Inflammatory macrophage treated with lipopolysaccharide for 4 hours (primary cell): Measurements from ENCODE around the gene SFTPD.
"Not testable (repeated sequence)": the region's sequence is repeated elsewhere in the genome, so short reads cannot be mapped to it uniquely, and the experiment has no call there.

ENCODE experiments used
- DNase-seq: peaks from one replicate; pipeline ENCODE4 v3.0.0-alpha.2; 2020

The SFTPD gene

GRCh38 chr10:79948976-79949722 is at the start of gene SFTPD:
Gene SFTPD (minus strand): TSS chr10:79949105. CDS start chr10:79946659, 2,446 bp downstream.
- DNase-seq, result peak; percentile 70

GRCh38 chr10:79995979-79996634 is 47.2 kb upstream of the SFTPD start:
- no peak for DNase-seq

- DNase-seq, result no peak
Observed at GRCh38 chr10:79994556-79994955, 45.7 kb upstream of the SFTPD start.

GRCh38 chr10:79988199-79988598 is 39.3 kb upstream of the SFTPD start:
- DNase-seq, result not testable (repeated sequence)

GRCh38 chr10:79986661-79987060 is 37.8 kb upstream of the SFTPD start:
- DNase-seq, result not testable (repeated sequence)

GRCh38 chr10:79985481-79986072 is 36.7 kb upstream of the SFTPD start:
- no peak for DNase-seq

- DNase-seq, result no peak
Observed at GRCh38 chr10:79984851-79985250, 35.9 kb upstream of the SFTPD start.

GRCh38 chr10:79983286-79983909 is 34.5 kb upstream of the SFTPD start:
- no peak for DNase-seq

- no peak for DNase-seq
Observed at GRCh38 chr10:79982861-79983260, 34.0 kb upstream of the SFTPD start.

GRCh38 chr10:79982362-79982800 is 33.5 kb upstream of the SFTPD start:
- DNase-seq, result no peak

- DNase-seq, result peak; percentile 41
Observed at GRCh38 chr10:79981450-79982361, 32.8 kb upstream of the SFTPD start.

GRCh38 chr10:79980711-79981110 is 31.8 kb upstream of the SFTPD start:
- DNase-seq, result no peak

- DNase-seq, result no peak
Observed at GRCh38 chr10:79979976-79980687, 31.2 kb upstream of the SFTPD start.

GRCh38 chr10:79979310-79979975 is 30.5 kb upstream of the SFTPD start:
- DNase-seq, result no peak

GRCh38 chr10:79976999-79977398 is 28.1 kb upstream of the SFTPD start:
- DNase-seq, result no peak

GRCh38 chr10:79970062-79970461 is 21.2 kb upstream of the SFTPD start:
- DNase-seq, result no peak

- no peak for DNase-seq
Observed at GRCh38 chr10:79947787-79948424, 999 bp downstream of the SFTPD start.

- DNase-seq, result no peak
Observed at GRCh38 chr10:79947083-79947415, 1.9 kb downstream of the SFTPD start.

- no peak for DNase-seq
Observed at GRCh38 chr10:79946271-79947082, 2.4 kb downstream of the SFTPD start.
